Limb (tissue), 2 donors: ENCODE data around the gene RRAGD.

Source experiments
- DNase-seq, 2 donors: peaks; one replicate each; pipeline ENCODE4 v3.0.0-alpha.2; 2016; ENCODE audit errors: extremely low spot score in 2 of 2

The RRAGD gene

GRCh38 chr6:89412071-89413005, at the start of gene RRAGD:
Gene RRAGD, minus strand, starts transcription at chr6:89412273. Its CDS starts 280 bp downstream, at chr6:89411993.
- DNase-seq = peak; percentile 33 to 84

GRCh38 chr6:89460713-89461112, 48.6 kb upstream of the RRAGD start:
- no peak for DNase-seq

- no peak for DNase-seq
These were observed 47.4 kb upstream of the RRAGD start for GRCh38 chr6:89459501-89459900.

- no peak for DNase-seq
These were observed 46.6 kb upstream of the RRAGD start for GRCh38 chr6:89458704-89459103.

- no peak for DNase-seq
These were observed 42.2 kb upstream of the RRAGD start for GRCh38 chr6:89454300-89454699.

- no peak for DNase-seq
These were observed 40.2 kb upstream of the RRAGD start for GRCh38 chr6:89452281-89452680.

- DNase-seq = no peak
These were observed 37.1 kb upstream of the RRAGD start for GRCh38 chr6:89449193-89449592.

- no peak for DNase-seq
These were observed 31.6 kb upstream of the RRAGD start for GRCh38 chr6:89443658-89444057.

GRCh38 chr6:89440200-89440599, 28.1 kb upstream of the RRAGD start:
- no peak for DNase-seq

- DNase-seq = no peak
These were observed 26.9 kb upstream of the RRAGD start for GRCh38 chr6:89439014-89439413.

GRCh38 chr6:89438248-89438647, 26.2 kb upstream of the RRAGD start:
- no peak for DNase-seq

- DNase-seq = no peak
These were observed 24.2 kb upstream of the RRAGD start for GRCh38 chr6:89436226-89436625.

- DNase-seq = no peak
These were observed 22.9 kb upstream of the RRAGD start for GRCh38 chr6:89434954-89435353.

- DNase-seq = no peak
These were observed 22.1 kb upstream of the RRAGD start for GRCh38 chr6:89434150-89434499.

- DNase-seq = peak in 1 of 2 donors; percentile 66
These were observed 21.4 kb upstream of the RRAGD start for GRCh38 chr6:89433252-89434149.

GRCh38 chr6:89432875-89433251, 20.8 kb upstream of the RRAGD start, which contains the start of gene ANKRD6:
Gene ANKRD6, plus strand, starts transcription at chr6:89433152. Its CDS starts 133,825 bp downstream, at chr6:89566977.
- peak; percentile 66 to 89 for DNase-seq

- DNase-seq = no peak
These were observed 18.3 kb upstream of the RRAGD start for GRCh38 chr6:89430201-89430962.

GRCh38 chr6:89416796-89417195, 4.7 kb upstream of the RRAGD start:
- no peak for DNase-seq

- DNase-seq = no peak
These were observed 3.1 kb upstream of the RRAGD start for GRCh38 chr6:89415185-89415584.

- no peak for DNase-seq
These were observed 2.1 kb upstream of the RRAGD start for GRCh38 chr6:89414215-89414614.

- DNase-seq = no peak
These were observed 930 bp upstream of the RRAGD start for GRCh38 chr6:89413006-89413400.
